IMR-90 (cell line): ENCODE data around the gene SEPTIN3. TPM values are rescaled to one million over a fixed set of nuclear protein-coding genes. Genes with fewer than 3 reads are reported as not detected.

Source experiments
- ATAC-seq: fragments of 200-7000 bp; cut with Tn5 transposase; 2 replicates; pipeline ENCODE4 v1.9.1; 2020; ENCODE audit warnings: low read depth, mild to moderate bottlenecking, moderate library complexity
- BruUV-seq: library from RNA; stranded (reverse); fragments of 400-500 nt; replicated peaks from 2 replicates; lab custom pipeline; 2021; lab: Mats Ljungman, UMichigan
- CTCF ChIA-PET: fragments of 300-600 bp; formaldehyde crosslinking; extraction: SDS; loops from one replicate; lab custom pipeline; 2021; ENCODE audit warnings: antibody characterized with exemption; lab: Yijun Ruan, JAX
- POLR2A ChIA-PET: fragments of 300-600 bp; sonication (Branson Sonifier 250); formaldehyde crosslinking; loops from one replicate; lab custom pipeline; 2022; ENCODE audit warnings: antibody characterized with exemption; ENCODE audit not compliant: unreplicated experiment; lab: Charles Lee
- DNase-seq: peaks from one replicate; pipeline ENCODE4 v3.0.0; 2013
- H2AFZ ChIP-seq: replicated peaks from 2 replicates; pipeline ENCODE3; 2013; ENCODE audit warnings: low read length, mild to moderate bottlenecking; ENCODE audit not compliant: poor library complexity
- H2AK5ac ChIP-seq: 2 replicates; pipeline ENCODE4 v1.6.1; 2013; ENCODE audit warnings: low read depth, low read length, inconsistent platforms
- H2AK9ac ChIP-seq: replicated peaks from 2 replicates; pipeline ENCODE3; 2013; ENCODE audit warnings: mild to moderate bottlenecking, low read depth, low read length, moderate library complexity; ENCODE audit not compliant: poor library complexity
- H2BK120ac ChIP-seq: 2 replicates; pipeline ENCODE4 v1.6.1; 2013; ENCODE audit warnings: low read depth, low read length, inconsistent platforms
- H2BK15ac ChIP-seq: 3 replicates; pipeline ENCODE4 v1.6.1; 2013; ENCODE audit warnings: low read depth, low read length, inconsistent platforms
- H2BK20ac ChIP-seq: 2 replicates; pipeline ENCODE4 v1.6.1; 2013; ENCODE audit warnings: low read depth, mild to moderate bottlenecking, inconsistent platforms, low read length, moderate library complexity
- H2BK5ac ChIP-seq: 2 replicates; pipeline ENCODE4 v1.6.1; 2013; ENCODE audit warnings: mild to moderate bottlenecking, low read depth, low read length, inconsistent platforms; ENCODE audit not compliant: poor library complexity, severe bottlenecking
- H3K14ac ChIP-seq: replicated peaks from 2 replicates; pipeline ENCODE4 v1.6.1; 2013; ENCODE audit warnings: low read depth, low read length, inconsistent platforms
- H3K18ac ChIP-seq: 2 replicates; pipeline ENCODE4 v1.6.1; 2013; ENCODE audit warnings: low read depth, low read length, control low read depth
- H3K23ac ChIP-seq: 2 replicates; pipeline ENCODE4 v1.6.1; 2013; ENCODE audit warnings: low read depth, low read length, inconsistent platforms
- H3K27ac ChIP-seq: 2 replicates; pipeline ENCODE4 v1.5.1; 2013; ENCODE audit warnings: mild to moderate bottlenecking, control low read depth, low read length; ENCODE audit not compliant: insufficient read depth
- H3K27me3 ChIP-seq: 2 replicates; pipeline ENCODE4 v1.6.1; 2013; ENCODE audit warnings: low read length; ENCODE audit not compliant: control insufficient read depth, insufficient read depth
- H3K36me3 ChIP-seq: 2 replicates; pipeline ENCODE4 v1.6.1; 2013; ENCODE audit warnings: low read length, mixed read lengths; ENCODE audit not compliant: control insufficient read depth, insufficient read depth
- H3K4ac ChIP-seq: 2 replicates; pipeline ENCODE4 v1.6.1; 2013; ENCODE audit warnings: low read depth, low read length, inconsistent platforms
- H3K4me1 ChIP-seq: 2 replicates; pipeline ENCODE4 v1.6.1; 2013; ENCODE audit warnings: low read length, mixed read lengths; ENCODE audit not compliant: control insufficient read depth, insufficient read depth
- H3K4me2 ChIP-seq: 2 replicates; pipeline ENCODE4 v1.6.1; 2013; ENCODE audit warnings: low read depth, mild to moderate bottlenecking, control low read depth, low read length, moderate library complexity
- H3K4me3 ChIP-seq: 2 replicates; pipeline ENCODE4 v1.5.1; 2013; ENCODE audit warnings: low read depth, mild to moderate bottlenecking, control low read depth, low read length, moderate library complexity; ENCODE audit not compliant: insufficient read depth
- H3K56ac ChIP-seq: 2 replicates; pipeline ENCODE4 v1.6.1; 2013; ENCODE audit warnings: low read length, inconsistent platforms; ENCODE audit not compliant: insufficient read depth; ENCODE audit errors: extremely low read depth
- H3K79me1 ChIP-seq, 2 experiments: 2 replicates each; pipeline ENCODE4 v1.6.1; 2013; ENCODE audit warnings: low read length in 2 of 2, inconsistent platforms in 1 of 2, low read depth in 1 of 2
- H3K9ac ChIP-seq: 2 replicates; pipeline ENCODE4 v1.6.1; 2013; ENCODE audit warnings: low read depth, low read length, control low read depth
- H3K9me1 ChIP-seq: 2 replicates; pipeline ENCODE4 v1.6.1; 2013; ENCODE audit warnings: low read length, inconsistent platforms; ENCODE audit not compliant: insufficient read depth
- H3K9me3 ChIP-seq: 2 replicates; pipeline ENCODE4 v1.6.1; 2013; ENCODE audit warnings: low read length; ENCODE audit not compliant: control insufficient read depth, insufficient read depth
- H4K20me1 ChIP-seq: 2 replicates; pipeline ENCODE4 v1.6.1; 2013; ENCODE audit warnings: low read length, inconsistent platforms; ENCODE audit not compliant: insufficient read depth
- H4K5ac ChIP-seq: 2 replicates; pipeline ENCODE4 v1.6.1; 2013; ENCODE audit warnings: mild to moderate bottlenecking, low read depth, low read length, control low read depth
- H4K8ac ChIP-seq, 2 experiments: 2 replicates each; pipeline ENCODE4 v1.6.1; 2013; ENCODE audit warnings: low read depth in 2 of 2, low read length in 2 of 2, control low read depth in 1 of 2, inconsistent platforms in 1 of 2
- H4K91ac ChIP-seq: 2 replicates; pipeline ENCODE4 v1.6.1; 2013; ENCODE audit warnings: low read depth, low read length, inconsistent platforms; ENCODE audit not compliant: insufficient read depth
- MAFK ChIP-seq: IDR thresholded peaks from 2 replicates; pipeline ENCODE4 v1.6.1; 2012; ENCODE audit warnings: low read depth, low read length, improper control_type of control experiment
- MXI1 ChIP-seq: IDR thresholded peaks from 2 replicates; pipeline ENCODE4 v1.6.1; 2012; ENCODE audit warnings: low read depth, mild to moderate bottlenecking, low read length, moderate library complexity, borderline replicate concordance
- RCOR1 ChIP-seq: IDR thresholded peaks from 2 replicates; pipeline ENCODE4 v1.6.1; 2012; ENCODE audit warnings: mild to moderate bottlenecking, low read length, improper control_type of control experiment; ENCODE audit not compliant: insufficient replicate concordance
- WGBS, 2 experiments: methylation state at CpG; one replicate each; pipeline versions ENCODE4 v1.1.5 to v1.1.7; 2013; ENCODE audit warnings: missing lambda C conversion rate in 2 of 2; ENCODE audit not compliant: insufficient read length in 1 of 2; ENCODE audit errors: extremely low coverage in 2 of 2; 5-methylcytosine and 5-hydroxymethylcytosine counted together
- dilution Hi-C: fragments of 300-500 bp; cut with HindIII; formaldehyde crosslinking; loops from one replicate; pipeline ENCODE4 v1.14.3; 2018; ENCODE audit warnings: low sequenced_read_pairs; ENCODE audit not compliant: unreplicated experiment
- in situ Hi-C: fragments of 300-500 bp; cut with MboI; formaldehyde crosslinking; loops from 3 replicates; pipeline ENCODE4 v1.14.3; 2019; ENCODE audit warnings: low sequenced_read_pairs, inconsistent platforms, mixed read lengths
- intact Hi-C: fragments of 100-400 bp; cut with micrococcal nuclease; formaldehyde crosslinking; loops from 2 replicates; pipeline ENCODE4 v1.10.0; 2022
- polyA plus RNA-seq, 3 experiments: library from polyadenylated mRNA; depleted of rRNA; stranded (reverse); fragments of >200 nt; gene quantifications; 2 replicates each; pipeline ENCODE4 v1.2.3, GENCODE V29; 2012; ENCODE audit warnings: low replicate concordance in 1 of 3
- total RNA-seq: library from RNA; depleted of rRNA; stranded (reverse); fragments of >200 nt; gene quantifications from 2 replicates; pipeline ENCODE4 v1.2.3, GENCODE V29; 2012
- TF ChIP-seq, protein P1 (sequence below): conservative IDR thresholded peaks from 2 replicates; pipeline ENCODE4 v1.5.1; 2012; ENCODE audit warnings: mild to moderate bottlenecking, low read depth, low read length, improper control_type of control experiment

Gene SEPTIN3
- total and polyA plus RNA-seq, 2 of the 4 experiments (the other 2 are of a cell fraction), result 0.15 to 0.18 TPM

DNA sequence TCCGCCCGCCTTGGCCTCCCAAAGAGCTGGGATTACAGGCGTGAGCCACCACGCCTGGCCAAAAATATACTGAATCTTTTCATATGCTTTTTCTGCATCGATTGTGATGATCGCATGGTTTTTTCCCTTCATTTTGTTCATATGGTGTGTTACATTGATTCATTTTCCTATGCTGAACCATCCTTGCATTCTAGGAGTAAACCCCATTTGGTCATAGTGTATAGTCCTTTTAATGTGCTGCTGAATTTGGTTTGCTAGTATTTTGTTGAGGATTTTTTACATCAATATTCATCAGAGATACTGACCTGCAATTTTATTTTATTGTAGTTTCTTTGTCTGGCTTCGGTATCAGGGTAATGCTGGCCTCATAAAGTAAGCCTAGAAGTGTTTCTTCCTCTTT, 41.5 kb downstream of the SEPTIN3 start:
- no peak overlapping the region for H3K4ac ChIP-seq
- no peaks in the 10 kb centered on the region for H3K36me3 ChIP-seq
- no peak overlapping the region for H3K14ac ChIP-seq
- H4K20me1 ChIP-seq, result no peaks in the 10 kb centered on the region
- DNase-seq, result no peak
- peaks cover 2% of the 10 kb centered on the region; the same call in 1 of the 2 replicates for H3K27me3 ChIP-seq
- H2BK120ac ChIP-seq, result no peak overlapping the region
- H2AK9ac ChIP-seq, result no peak overlapping the region
- no peaks in the 10 kb centered on the region for H3K79me1 ChIP-seq
- no TSS peak for BruUV-seq
- H3K9me1 ChIP-seq, result no peaks in the 10 kb centered on the region
- no peaks in the 10 kb centered on the region for H3K4me1 ChIP-seq
- no peak for ATAC-seq
- POLR2A ChIA-PET, result no interaction called here
- no peak overlapping the region for H2BK5ac ChIP-seq
- no peak overlapping the region for H3K23ac ChIP-seq
- in situ Hi-C loops, result no loop called here
- H3K56ac ChIP-seq, result no peak overlapping the region
- no peak overlapping the region for H2BK15ac ChIP-seq
- H3K4me2 ChIP-seq, result no peak overlapping the region
- peaks cover 2% of the 10 kb centered on the region for H3K9me3 ChIP-seq
- dilution Hi-C loops, result no loop called here
- H3K9ac ChIP-seq, result no peak overlapping the region
- H3K4me3 ChIP-seq, result no peak overlapping the region
- H3K27ac ChIP-seq, result no peak overlapping the region
- intact Hi-C loops, result no loop called here
- CTCF ChIA-PET, result no interaction called here
- no peak overlapping the region for H2AFZ ChIP-seq
- no peak overlapping the region for H4K91ac ChIP-seq
- no peak overlapping the region for H2BK20ac ChIP-seq
- H4K8ac ChIP-seq, result no peak overlapping the region
- H3K18ac ChIP-seq, result no peak overlapping the region
- TF ChIP-seq MAFK (no peak), RCOR1 (no peak), MXI1 (no peak)
- TF ChIP-seq, protein P1, sequence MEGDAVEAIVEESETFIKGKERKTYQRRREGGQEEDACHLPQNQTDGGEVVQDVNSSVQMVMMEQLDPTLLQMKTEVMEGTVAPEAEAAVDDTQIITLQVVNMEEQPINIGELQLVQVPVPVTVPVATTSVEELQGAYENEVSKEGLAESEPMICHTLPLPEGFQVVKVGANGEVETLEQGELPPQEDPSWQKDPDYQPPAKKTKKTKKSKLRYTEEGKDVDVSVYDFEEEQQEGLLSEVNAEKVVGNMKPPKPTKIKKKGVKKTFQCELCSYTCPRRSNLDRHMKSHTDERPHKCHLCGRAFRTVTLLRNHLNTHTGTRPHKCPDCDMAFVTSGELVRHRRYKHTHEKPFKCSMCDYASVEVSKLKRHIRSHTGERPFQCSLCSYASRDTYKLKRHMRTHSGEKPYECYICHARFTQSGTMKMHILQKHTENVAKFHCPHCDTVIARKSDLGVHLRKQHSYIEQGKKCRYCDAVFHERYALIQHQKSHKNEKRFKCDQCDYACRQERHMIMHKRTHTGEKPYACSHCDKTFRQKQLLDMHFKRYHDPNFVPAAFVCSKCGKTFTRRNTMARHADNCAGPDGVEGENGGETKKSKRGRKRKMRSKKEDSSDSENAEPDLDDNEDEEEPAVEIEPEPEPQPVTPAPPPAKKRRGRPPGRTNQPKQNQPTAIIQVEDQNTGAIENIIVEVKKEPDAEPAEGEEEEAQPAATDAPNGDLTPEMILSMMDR, result no peak
- no peak overlapping the region for H4K5ac ChIP-seq
- no peak overlapping the region for H2AK5ac ChIP-seq
- WGBS, 2 experiments, result no CpG with 5 or more reads among the region's 7 CpGs
